ENCODE measurements around the gene LITAFD.
A peak's percentile ranks its signal among the peaks of the same experiment; 100 is the strongest.
"Not testable (repeated sequence)": the region's sequence is repeated elsewhere in the genome, so short reads cannot be mapped to it uniquely, and the experiment has no call there.

The LITAFD gene

DNA sequence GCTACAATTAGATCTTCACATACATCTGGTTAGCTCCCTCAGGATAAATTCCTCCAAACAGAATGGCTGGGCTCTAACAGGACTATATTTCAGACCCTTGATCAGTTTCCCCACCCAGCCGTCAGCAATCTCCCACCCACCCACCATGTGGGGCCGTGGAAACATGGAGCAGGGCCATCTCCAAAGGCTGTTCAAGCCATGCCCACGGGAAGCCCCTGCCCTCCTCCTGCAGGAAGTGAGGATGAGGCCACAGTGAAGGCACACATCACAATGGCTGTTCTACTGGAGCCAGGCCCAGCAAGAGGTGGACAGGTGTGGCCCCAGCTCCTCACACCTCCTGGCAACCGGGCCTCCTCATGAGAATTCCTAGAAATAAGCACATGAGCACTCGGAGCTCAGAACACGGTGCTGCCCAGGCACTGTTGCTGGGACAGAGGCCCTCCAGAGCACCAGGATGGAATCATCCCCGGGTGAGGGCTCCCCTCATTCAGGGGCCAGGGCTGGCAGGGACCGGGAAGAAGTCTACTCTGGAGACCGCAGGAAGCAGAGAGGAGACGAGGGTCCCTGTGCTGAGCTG lies at the start of gene LITAFD:
Gene LITAFD (plus strand): TSS at position 311 of the 577 bp plus-strand sequence. CDS start 2,005 bp downstream, outside the sequence.
- no peak within 1 kb of the TSS for H3K27ac Mint-ChIP-seq
- peaks cover 10% of the 10 kb centered on the region for H3K4me1 Mint-ChIP-seq (ENCODE audit: low read depth)
- peaks cover 4% of the 10 kb centered on the region for H3K36me3 Mint-ChIP-seq (ENCODE audit: low read depth)
- no peaks in the 10 kb centered on the region for H3K27me3 Mint-ChIP-seq (ENCODE audit: low read depth)
- no peak within 1 kb of the TSS for H3K4me3 Mint-ChIP-seq
- H3K9me3 Mint-ChIP-seq = no peaks in the 10 kb centered on the region

GRCh38 chr16:8832717-8833105 lies 49.4 kb upstream of the LITAFD start:
- no peak overlapping the region for H3K27ac Mint-ChIP-seq
- no peaks in the 10 kb centered on the region for H3K9me3 Mint-ChIP-seq
- H3K27me3 Mint-ChIP-seq (ENCODE audit: low read depth) = no peaks in the 10 kb centered on the region
- no peak overlapping the region for H3K4me3 Mint-ChIP-seq
- peaks cover 3% of the 10 kb centered on the region for H3K4me1 Mint-ChIP-seq (ENCODE audit: low read depth)
- H3K36me3 Mint-ChIP-seq (ENCODE audit: low read depth) = peaks cover 20% of the 10 kb centered on the region

DNA sequence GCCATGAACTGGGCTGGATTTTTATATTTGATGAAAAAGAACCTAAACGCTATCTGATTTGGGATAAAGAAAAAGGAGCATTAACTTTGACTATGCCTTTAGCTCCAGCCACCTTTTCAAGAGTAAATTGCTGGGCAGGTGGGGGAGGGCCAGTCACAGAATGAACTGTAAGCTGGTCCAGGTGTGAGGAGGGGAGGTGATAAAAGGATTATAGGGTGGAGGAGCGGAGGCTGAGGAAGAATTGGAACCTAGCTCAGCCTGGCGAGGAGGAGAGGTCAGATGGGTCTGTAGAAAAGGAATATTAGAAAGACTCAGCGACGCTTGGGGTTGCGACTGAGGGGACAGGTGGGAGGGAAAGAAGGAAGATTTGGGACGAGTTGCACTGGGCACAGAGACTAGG lies 45.4 kb upstream of the LITAFD start:
- not testable (repeated sequence) for H3K4me3 Mint-ChIP-seq; H3K4me1 Mint-ChIP-seq (ENCODE audit: low read depth); H3K27me3 Mint-ChIP-seq (ENCODE audit: low read depth); H3K27ac Mint-ChIP-seq; H3K36me3 Mint-ChIP-seq (ENCODE audit: low read depth); H3K9me3 Mint-ChIP-seq

DNA sequence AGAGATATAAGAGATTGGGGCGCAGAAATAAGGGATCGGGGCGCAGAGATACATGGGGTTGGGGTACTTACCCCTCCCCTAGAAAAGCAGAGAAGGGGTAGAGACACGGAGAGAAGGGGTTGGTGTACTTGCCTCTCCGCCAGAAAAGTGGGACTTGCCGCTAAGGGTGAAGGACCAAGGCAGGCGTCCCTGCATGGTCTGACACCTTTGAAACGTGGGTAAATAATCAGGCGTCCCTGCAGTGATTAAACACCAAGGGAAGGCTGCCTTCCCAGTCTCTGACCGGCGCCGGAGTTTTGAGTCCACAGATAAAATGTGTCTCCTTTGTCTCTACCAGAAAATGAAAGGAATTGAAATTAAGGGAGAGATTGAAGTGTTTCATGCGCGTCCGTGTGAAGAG lies 44.6 kb upstream of the LITAFD start:
- not testable (repeated sequence) for H3K36me3 Mint-ChIP-seq (ENCODE audit: low read depth); H3K9me3 Mint-ChIP-seq; H3K27me3 Mint-ChIP-seq (ENCODE audit: low read depth); H3K27ac Mint-ChIP-seq; H3K4me1 Mint-ChIP-seq (ENCODE audit: low read depth); H3K4me3 Mint-ChIP-seq

- H3K9me3 Mint-ChIP-seq; H3K27me3 Mint-ChIP-seq (ENCODE audit: low read depth); H3K27ac Mint-ChIP-seq; H3K4me3 Mint-ChIP-seq; H3K4me1 Mint-ChIP-seq (ENCODE audit: low read depth); H3K36me3 Mint-ChIP-seq (ENCODE audit: low read depth): not testable (repeated sequence)
These were observed 40.1 kb upstream of the LITAFD start for GRCh38 chr16:8842016-8842415.

GRCh38 chr16:8843296-8843695 lies 38.9 kb upstream of the LITAFD start:
- not testable (repeated sequence) for H3K4me3 Mint-ChIP-seq; H3K27ac Mint-ChIP-seq; H3K27me3 Mint-ChIP-seq (ENCODE audit: low read depth); H3K36me3 Mint-ChIP-seq (ENCODE audit: low read depth); H3K9me3 Mint-ChIP-seq; H3K4me1 Mint-ChIP-seq (ENCODE audit: low read depth)

DNA sequence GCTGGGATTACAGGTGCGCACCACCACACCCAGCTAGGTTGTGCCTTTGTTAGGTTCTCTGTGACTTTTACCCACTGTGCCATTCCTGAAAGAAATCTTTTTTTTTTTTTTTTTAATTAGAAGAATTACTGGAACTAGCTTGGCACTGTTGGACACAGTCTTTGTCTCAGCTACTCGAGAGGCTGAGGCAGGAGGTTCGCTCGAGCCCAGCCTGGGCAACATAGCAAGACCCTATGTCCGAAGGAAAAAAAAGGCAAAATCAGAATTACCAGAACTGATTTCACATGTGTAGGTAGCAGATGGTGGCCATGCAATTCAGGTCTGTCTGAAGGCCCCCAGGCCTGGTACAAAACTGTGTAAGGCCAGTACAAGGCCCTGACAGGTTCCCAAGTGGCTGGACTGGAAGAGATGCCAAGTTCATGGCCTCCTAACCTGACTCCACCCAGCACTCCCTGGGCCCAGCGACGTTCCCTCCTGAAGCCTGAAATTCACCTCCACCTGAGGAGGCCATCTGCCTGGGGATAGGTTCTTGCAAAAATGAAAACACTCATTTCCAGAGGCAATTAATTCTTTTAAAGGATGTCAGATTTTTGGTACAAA lies 36.4 kb upstream of the LITAFD start:
- H3K4me3 Mint-ChIP-seq = no peak overlapping the region
- peaks cover 16% of the 10 kb centered on the region for H3K36me3 Mint-ChIP-seq (ENCODE audit: low read depth)
- peaks cover 10% of the 10 kb centered on the region for H3K4me1 Mint-ChIP-seq (ENCODE audit: low read depth)
- H3K27ac Mint-ChIP-seq = no peak overlapping the region
- no peaks in the 10 kb centered on the region for H3K9me3 Mint-ChIP-seq
- H3K27me3 Mint-ChIP-seq (ENCODE audit: low read depth) = no peaks in the 10 kb centered on the region

- Mint-ChIP-seq H3K9me3 (no peaks in the 10 kb centered on the region), H3K4me1 (ENCODE audit: low read depth) (peaks cover 13% of the 10 kb centered on the region), H3K27me3 (ENCODE audit: low read depth) (no peaks in the 10 kb centered on the region), H3K36me3 (ENCODE audit: low read depth) (peaks cover 19% of the 10 kb centered on the region), H3K4me3 (no peak overlapping the region), H3K27ac (no peak overlapping the region)
These were observed 35.7 kb upstream of the LITAFD start for GRCh38 chr16:8846401-8846932.

DNA sequence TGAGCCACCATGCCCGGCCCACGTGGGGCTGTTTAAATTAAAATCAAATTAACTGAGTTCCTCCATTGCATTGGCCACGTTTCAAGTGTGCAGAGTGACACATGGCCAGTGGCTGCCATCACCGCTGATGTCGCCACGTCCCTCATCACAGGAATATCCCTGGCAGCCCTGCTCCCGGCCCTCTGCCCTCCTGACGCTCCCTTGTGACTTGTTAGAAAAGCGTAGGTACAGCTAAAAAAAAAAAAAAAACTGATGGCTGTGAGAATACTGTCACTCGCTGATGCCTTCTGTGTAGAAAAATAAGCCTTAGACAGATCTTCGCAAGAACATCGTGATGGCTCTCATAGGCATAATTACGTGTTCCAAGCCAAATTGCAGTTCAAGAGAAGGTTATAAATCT lies 35.0 kb upstream of the LITAFD start:
- no peak overlapping the region for H3K27ac Mint-ChIP-seq

GRCh38 chr16:8847623-8848022 lies 34.5 kb upstream of the LITAFD start:
- Mint-ChIP-seq H3K4me1 (ENCODE audit: low read depth) (peaks cover 15% of the 10 kb centered on the region), H3K27ac (no peak overlapping the region), H3K4me3 (no peak overlapping the region), H3K9me3 (no peaks in the 10 kb centered on the region), H3K27me3 (ENCODE audit: low read depth) (no peaks in the 10 kb centered on the region), H3K36me3 (ENCODE audit: low read depth) (peaks cover 21% of the 10 kb centered on the region)

More for the DNA sequence above, 35.0 kb upstream of the LITAFD start:
- Mint-ChIP-seq H3K4me1 (ENCODE audit: low read depth) (peaks cover 15% of the 10 kb centered on the region), H3K9me3 (no peaks in the 10 kb centered on the region), H3K4me3 (no peak overlapping the region), H3K27me3 (ENCODE audit: low read depth) (no peaks in the 10 kb centered on the region), H3K36me3 (ENCODE audit: low read depth) (peaks cover 21% of the 10 kb centered on the region)

- Mint-ChIP-seq H3K27ac (no peak overlapping the region), H3K9me3 (no peaks in the 10 kb centered on the region), H3K36me3 (ENCODE audit: low read depth) (peaks cover 27% of the 10 kb centered on the region), H3K4me3 (no peak overlapping the region), H3K27me3 (ENCODE audit: low read depth) (no peaks in the 10 kb centered on the region), H3K4me1 (ENCODE audit: low read depth) (peaks cover 15% of the 10 kb centered on the region)
These were observed 33.8 kb upstream of the LITAFD start for GRCh38 chr16:8848231-8848938.

DNA sequence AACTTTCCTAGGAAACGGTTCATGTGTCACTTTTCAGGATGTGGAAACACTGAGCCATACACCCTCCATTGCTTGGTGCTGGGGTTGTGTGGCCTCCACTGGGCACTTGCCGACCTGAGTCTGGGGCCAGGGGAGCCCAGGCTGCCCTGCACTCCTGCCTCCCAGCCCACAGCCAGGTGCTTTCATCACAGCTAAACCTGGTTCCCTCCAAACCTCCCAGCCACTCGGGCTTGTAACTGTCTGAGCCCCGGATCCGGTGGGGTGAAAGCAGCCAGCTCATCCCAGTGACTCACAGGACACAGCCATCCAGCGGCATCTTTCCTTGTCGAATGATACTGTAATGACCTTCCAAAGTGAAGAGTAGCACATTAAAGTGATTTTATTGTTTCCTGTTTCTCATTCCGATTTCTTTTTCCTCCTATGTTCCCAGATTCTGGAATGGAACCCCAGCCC lies 33.2 kb upstream of the LITAFD start:
- Mint-ChIP-seq H3K36me3 (ENCODE audit: low read depth) (peaks cover 29% of the 10 kb centered on the region), H3K27ac (no peak overlapping the region), H3K9me3 (no peaks in the 10 kb centered on the region), H3K27me3 (ENCODE audit: low read depth) (no peaks in the 10 kb centered on the region), H3K4me3 (no peak overlapping the region), H3K4me1 (ENCODE audit: low read depth) (peaks cover 17% of the 10 kb centered on the region)

DNA sequence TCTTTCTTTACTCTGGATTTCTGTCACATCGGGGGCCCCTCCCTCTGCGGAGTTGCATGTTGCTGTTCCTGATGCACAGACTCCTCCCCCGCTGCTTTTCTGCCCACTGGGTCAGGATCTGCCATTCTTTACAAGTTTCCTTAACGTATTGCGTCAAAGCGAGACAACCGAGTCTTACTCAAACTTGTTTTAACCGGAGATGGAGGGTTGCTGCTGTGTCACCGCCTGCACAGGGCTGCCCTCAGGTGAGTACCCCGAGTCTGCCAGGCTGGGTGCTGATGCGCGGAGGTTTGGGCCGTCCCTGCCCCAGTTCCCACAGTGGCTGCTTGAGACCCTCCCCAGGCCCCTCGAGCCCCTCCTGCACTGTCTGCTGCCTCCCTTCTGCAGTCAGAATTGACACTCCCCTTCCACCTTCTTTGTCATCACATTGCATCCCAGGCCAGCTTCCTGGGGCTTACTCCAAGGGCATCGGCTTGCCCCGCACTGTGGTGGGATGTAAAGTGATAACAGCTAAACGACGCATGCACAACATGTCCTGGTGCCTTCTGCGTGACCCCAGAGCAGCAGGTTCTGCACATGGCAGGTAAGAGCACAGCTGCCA lies 32.6 kb upstream of the LITAFD start:
- H3K27me3 Mint-ChIP-seq (ENCODE audit: low read depth) = no peaks in the 10 kb centered on the region
- H3K27ac Mint-ChIP-seq = no peak overlapping the region
- H3K36me3 Mint-ChIP-seq (ENCODE audit: low read depth) = peaks cover 29% of the 10 kb centered on the region
- peaks cover 14% of the 10 kb centered on the region for H3K4me1 Mint-ChIP-seq (ENCODE audit: low read depth)
- H3K4me3 Mint-ChIP-seq = no peak overlapping the region
- H3K9me3 Mint-ChIP-seq = no peaks in the 10 kb centered on the region

GRCh38 chr16:8850279-8850885 lies 31.8 kb upstream of the LITAFD start:
- Mint-ChIP-seq H3K4me1 (ENCODE audit: low read depth) (peaks cover 14% of the 10 kb centered on the region), H3K27ac (peak overlapping the region; percentile 74), H3K9me3 (no peaks in the 10 kb centered on the region), H3K4me3 (peak overlapping the region; percentile 15), H3K36me3 (ENCODE audit: low read depth) (peaks cover 33% of the 10 kb centered on the region), H3K27me3 (ENCODE audit: low read depth) (no peaks in the 10 kb centered on the region)

All from T-helper 1 cell treated with Interleukin-12 subunit alpha and Interleukin-12 subunit beta and Interleukin-4 antibody, amounts not matched to agents 30 μg/mL and 1 μg/mL, for 36 hours (primary cell).